Frontal cortex (tissue), 4 donors: ENCODE data around the gene VSTM4. TPM values are rescaled to one million over a fixed set of nuclear protein-coding genes. Genes with fewer than 3 reads are reported as not detected.

Experiments used
- DNase-seq, 2 donors: peaks; one replicate each; pipeline ENCODE4 v3.0.0; 2012; ENCODE audit warnings: low spot score in 2 of 2
- FAIRE-seq: peaks from 2 replicates; lab custom pipeline; 2012; peaks lifted over from hg19 to GRCh38; lab: Jason Lieb, UNC
- total RNA-seq: library from RNA; depleted of rRNA; stranded (reverse); fragments of >200 nt; gene quantifications from one replicate; pipeline ENCODE4 v1.2.3, GENCODE V29; 2014
- donor health status: control.
- donor health status: control.
- donor health status: control.

The VSTM4 gene
- total RNA-seq, 1 donor from 2014 or later, result 2.4 TPM

GRCh38 chr10:49024484-49024883, 90.8 kb downstream of the VSTM4 start:
- FAIRE-seq, result no peak
- DNase-seq, result no peak

- DNase-seq (no peak), FAIRE-seq (no peak)
Measured at GRCh38 chr10:49023752-49024151, 91.6 kb downstream of the VSTM4 start.

GRCh38 chr10:49023071-49023470, 92.3 kb downstream of the VSTM4 start:
- no peak for DNase-seq
- no peak for FAIRE-seq

GRCh38 chr10:49021685-49022084, 93.6 kb downstream of the VSTM4 start:
- FAIRE-seq (no peak), DNase-seq (no peak)

GRCh38 chr10:49015700-49016099, 99.6 kb downstream of the VSTM4 start:
- FAIRE-seq (no peak), DNase-seq (no peak)

GRCh38 chr10:49012603-49013002, 102.7 kb downstream of the VSTM4 start:
- DNase-seq (no peak), FAIRE-seq (no peak)

- no peak for FAIRE-seq
Measured at GRCh38 chr10:49011756-49012155, 103.6 kb downstream of the VSTM4 start.

GRCh38 chr10:49010865-49011264, 104.5 kb downstream of the VSTM4 start:
- FAIRE-seq, result no peak
- DNase-seq, result no peak

More at GRCh38 chr10:49011756-49012155, 103.6 kb downstream of the VSTM4 start:
- DNase-seq, result no peak

- DNase-seq, result no peak
- no peak for FAIRE-seq
Measured at GRCh38 chr10:49010295-49010694, 105.0 kb downstream of the VSTM4 start.

- FAIRE-seq (no peak), DNase-seq (no peak)
Measured at GRCh38 chr10:49009199-49009979, 105.9 kb downstream of the VSTM4 start.

GRCh38 chr10:49008505-49009198, 106.7 kb downstream of the VSTM4 start:
- no peak for DNase-seq
- no peak for FAIRE-seq

GRCh38 chr10:49008091-49008490, 107.2 kb downstream of the VSTM4 start:
- DNase-seq (no peak), FAIRE-seq (no peak)

- DNase-seq (no peak), FAIRE-seq (no peak)
Measured at GRCh38 chr10:49007129-49007528, 108.2 kb downstream of the VSTM4 start.

- DNase-seq, result no peak
- no peak for FAIRE-seq
Measured at GRCh38 chr10:49005270-49005669, 110.1 kb downstream of the VSTM4 start.

GRCh38 chr10:49001870-49002672, 113.3 kb downstream of the VSTM4 start:
- FAIRE-seq (no peak), DNase-seq (no peak)

- FAIRE-seq, result no peak
- no peak for DNase-seq
Measured at GRCh38 chr10:49001402-49001801, 113.9 kb downstream of the VSTM4 start.

GRCh38 chr10:49000437-49001398, 114.6 kb downstream of the VSTM4 start:
- FAIRE-seq, result no peak
- no peak for DNase-seq

- DNase-seq (no peak), FAIRE-seq (no peak)
Measured at GRCh38 chr10:48999346-48999745, 116.0 kb downstream of the VSTM4 start.

GRCh38 chr10:48996329-48996728, 119.0 kb downstream of the VSTM4 start:
- no peak for DNase-seq
- FAIRE-seq, result no peak
